Activated CD4-positive, alpha-beta memory T cell treated with anti-CD3 and anti-CD28 coated beads, Interleukin-2, amount 10 ng/mL, durations not matched to agents 7 days and 5 days (primary cell): ENCODE data around the gene ETNK1. TPM values are rescaled to one million over a fixed set of nuclear protein-coding genes. Genes with fewer than 3 reads are reported as not detected.
"Not testable (repeated sequence)": the region's sequence is repeated elsewhere in the genome, so short reads cannot be mapped to it uniquely, and the experiment has no call there.

Experiments used
- CTCF ChIA-PET: fragments of 350-600 bp; sonication (Branson Sonifier 250); formaldehyde crosslinking; loops from one replicate; lab custom pipeline; 2021; ENCODE audit warnings: antibody characterized with exemption, inconsistent platforms; lab: Charles Lee
- POLR2A ChIA-PET: fragments of 350-600 bp; sonication (Branson Sonifier 250); formaldehyde crosslinking; loops from one replicate; lab custom pipeline; 2021; ENCODE audit warnings: antibody characterized with exemption; lab: Charles Lee
- DNase-seq: peaks from one replicate; pipeline ENCODE4 v3.0.0-alpha.2; 2020
- H3K27ac Mint-ChIP-seq: one replicate; pipeline ENCODE4 v1.8.0; 2021; ENCODE audit warnings: mild to moderate bottlenecking, mixed read lengths
- H3K27me3 Mint-ChIP-seq: one replicate; pipeline ENCODE4 v1.8.0; 2021; ENCODE audit warnings: mixed read lengths
- H3K36me3 Mint-ChIP-seq: one replicate; pipeline ENCODE4 v1.8.0; 2021; ENCODE audit warnings: low read depth, mixed read lengths
- H3K4me1 Mint-ChIP-seq: one replicate; pipeline ENCODE4 v1.8.0; 2021; ENCODE audit warnings: mixed read lengths
- H3K4me3 Mint-ChIP-seq: one replicate; pipeline ENCODE4 v1.8.0; 2021; ENCODE audit warnings: mild to moderate bottlenecking, mixed read lengths
- H3K9me3 Mint-ChIP-seq: one replicate; pipeline ENCODE4 v1.8.0; 2021; ENCODE audit warnings: mixed read lengths
- total RNA-seq, 2 experiments: library from RNA; stranded (reverse); gene quantifications; one replicate each; pipeline ENCODE4 v1.2.3, GENCODE V29; 2021

ETNK1 gene, protein sequence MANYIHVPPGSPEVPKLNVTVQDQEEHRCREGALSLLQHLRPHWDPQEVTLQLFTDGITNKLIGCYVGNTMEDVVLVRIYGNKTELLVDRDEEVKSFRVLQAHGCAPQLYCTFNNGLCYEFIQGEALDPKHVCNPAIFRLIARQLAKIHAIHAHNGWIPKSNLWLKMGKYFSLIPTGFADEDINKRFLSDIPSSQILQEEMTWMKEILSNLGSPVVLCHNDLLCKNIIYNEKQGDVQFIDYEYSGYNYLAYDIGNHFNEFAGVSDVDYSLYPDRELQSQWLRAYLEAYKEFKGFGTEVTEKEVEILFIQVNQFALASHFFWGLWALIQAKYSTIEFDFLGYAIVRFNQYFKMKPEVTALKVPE
- total RNA-seq = 10 to 100 TPM; 72.0 to 84.9 TPM

- Mint-ChIP-seq H3K9me3 (no peaks in the 10 kb centered on the region), H3K4me1 (peaks cover 31% of the 10 kb centered on the region), H3K4me3 (peak within 1 kb of the TSS; percentile 100), H3K27ac (peak within 1 kb of the TSS; percentile 92), H3K36me3 (peaks cover 24% of the 10 kb centered on the region), H3K27me3 (peaks cover 9% of the 10 kb centered on the region)
- ChIA-PET POLR2A (interaction anchor here (0.7 to 7.0 kb wide), 10 partner anchors 13 to 290 kb away, joined by 3 to 72 read pairs (median 3); partner anchors contain the start of gene C2CD5), CTCF (interaction anchor here (0.8 to 1.7 kb wide), 6 partner anchors 9 to 290 kb away, joined by 3 to 8 read pairs (median 4); partner anchors contain the start of gene C2CD5)
- DNase-seq = peak; percentile 89
Measured at GRCh38 chr12:22624870-22625761, at the start of gene ETNK1. Gene ETNK1 (plus strand): TSS chr12:22625171. CDS start chr12:22625431, 260 bp downstream.

- H3K9me3 Mint-ChIP-seq = no peaks in the 10 kb centered on the region
- no peak overlapping the region for H3K27ac Mint-ChIP-seq
- H3K4me3 Mint-ChIP-seq = no peak overlapping the region
- no peaks in the 10 kb centered on the region for H3K36me3 Mint-ChIP-seq
- DNase-seq = no peak
- ChIA-PET CTCF (interaction anchor here (1.1 kb wide), 1 partner anchor 9 kb away, joined by 5 read pairs; no protein-coding TSS in a partner anchor), POLR2A (no interaction called here)
- no peaks in the 10 kb centered on the region for H3K4me1 Mint-ChIP-seq
- H3K27me3 Mint-ChIP-seq = no peaks in the 10 kb centered on the region
Measured at GRCh38 chr12:22576065-22576464, 48.9 kb upstream of the ETNK1 start.

- H3K27me3 Mint-ChIP-seq = no peaks in the 10 kb centered on the region
- H3K27ac Mint-ChIP-seq = no peak overlapping the region
- POLR2A ChIA-PET = no interaction called here
- no peak overlapping the region for H3K4me3 Mint-ChIP-seq
- no peaks in the 10 kb centered on the region for H3K9me3 Mint-ChIP-seq
- no peaks in the 10 kb centered on the region for H3K36me3 Mint-ChIP-seq
- no peak for DNase-seq
- H3K4me1 Mint-ChIP-seq = no peaks in the 10 kb centered on the region
- CTCF ChIA-PET = interaction anchor here (1.1 kb wide), 1 partner anchor 8 kb away, joined by 5 read pairs; no protein-coding TSS in a partner anchor
Measured at GRCh38 chr12:22576473-22576872, 48.5 kb upstream of the ETNK1 start.

- no peaks in the 10 kb centered on the region for H3K36me3 Mint-ChIP-seq
- ChIA-PET CTCF (no interaction called here), POLR2A (no interaction called here)
Measured at GRCh38 chr12:22577667-22578066, 47.3 kb upstream of the ETNK1 start.

DNA sequence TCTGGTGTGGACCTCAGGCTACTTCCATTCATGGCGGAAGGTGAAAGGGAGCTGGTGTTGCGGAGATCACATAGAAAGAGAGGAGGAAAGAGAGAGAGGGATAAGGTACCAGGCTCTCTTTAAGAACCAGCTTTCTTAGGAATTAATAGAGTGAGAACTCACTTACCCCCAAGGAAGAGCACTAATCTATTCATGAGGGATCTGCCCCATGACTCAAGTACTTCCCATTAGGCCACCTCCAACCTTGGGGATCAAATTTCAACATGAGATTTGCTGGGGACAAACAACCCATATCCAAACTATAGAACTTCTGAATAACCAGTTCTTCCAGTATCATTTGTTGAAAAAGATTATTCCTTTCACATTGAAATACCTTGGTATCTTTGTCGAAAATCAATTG lies 46.6 kb upstream of the ETNK1 start:
- ChIA-PET CTCF (no interaction called here), POLR2A (no interaction called here)
- Mint-ChIP-seq H3K9me3 (no peaks in the 10 kb centered on the region), H3K4me1 (no peaks in the 10 kb centered on the region), H3K4me3 (no peak overlapping the region), H3K27ac (no peak overlapping the region), H3K27me3 (no peaks in the 10 kb centered on the region), H3K36me3 (no peaks in the 10 kb centered on the region)
- DNase-seq = no peak

More at GRCh38 chr12:22577667-22578066, 47.3 kb upstream of the ETNK1 start:
- DNase-seq = no peak
- Mint-ChIP-seq H3K27me3 (no peaks in the 10 kb centered on the region), H3K4me1 (no peaks in the 10 kb centered on the region), H3K4me3 (no peak overlapping the region), H3K9me3 (no peaks in the 10 kb centered on the region), H3K27ac (no peak overlapping the region)

DNA sequence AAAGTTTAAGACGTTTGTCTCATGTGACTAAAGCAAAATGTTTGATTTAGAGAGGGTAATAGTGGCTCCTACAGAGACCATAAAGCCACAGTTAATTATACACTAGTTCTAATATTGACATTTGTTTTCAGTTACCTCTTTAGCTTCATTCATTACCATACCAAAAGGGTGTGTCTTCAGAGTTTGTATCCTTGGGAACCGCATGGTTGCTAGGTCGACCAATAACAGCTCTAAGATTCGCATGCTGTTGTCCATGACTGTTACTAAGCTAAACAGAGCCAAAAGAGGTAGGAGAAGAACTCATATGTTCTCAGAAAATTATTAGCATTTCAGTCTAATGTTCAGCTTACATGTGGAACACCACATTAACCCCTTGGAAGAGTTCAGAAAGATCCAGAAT lies 36.2 kb upstream of the ETNK1 start:
- H3K4me3 Mint-ChIP-seq = no peak overlapping the region
- H3K27me3 Mint-ChIP-seq = peaks cover 4% of the 10 kb centered on the region
- H3K36me3 Mint-ChIP-seq = no peaks in the 10 kb centered on the region
- no peak overlapping the region for H3K27ac Mint-ChIP-seq
- ChIA-PET CTCF (interaction anchor here (0.7 kb wide), 1 partner anchor 55 kb away, joined by 4 read pairs; no protein-coding TSS in a partner anchor), POLR2A (no interaction called here)
- no peaks in the 10 kb centered on the region for H3K9me3 Mint-ChIP-seq
- DNase-seq = no peak
- H3K4me1 Mint-ChIP-seq = no peaks in the 10 kb centered on the region

DNA sequence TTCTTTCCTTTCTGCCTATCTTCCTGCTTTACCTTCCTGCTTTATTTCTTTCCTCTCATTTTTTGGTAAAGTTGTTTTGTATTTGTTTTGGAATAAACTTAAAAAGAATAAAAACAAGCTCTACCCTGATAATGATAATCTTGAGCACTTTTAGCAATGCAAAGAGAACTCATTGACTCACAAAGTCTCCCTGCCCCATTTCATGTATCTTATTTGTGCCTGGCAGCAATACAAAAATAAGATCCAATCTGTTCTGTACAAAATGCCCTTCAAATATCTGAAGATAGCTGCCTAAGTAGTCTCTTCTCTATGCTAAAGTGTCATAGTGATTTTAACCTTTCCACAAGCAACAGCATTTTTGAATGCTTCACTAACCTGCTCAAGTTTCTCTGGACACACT lies 31.1 kb upstream of the ETNK1 start:
- no peak for DNase-seq
- ChIA-PET CTCF (no interaction called here), POLR2A (interaction anchor here (1.1 kb wide), 1 partner anchor 49 kb away, joined by 4 read pairs; no protein-coding TSS in a partner anchor)
- peaks cover 15% of the 10 kb centered on the region for H3K4me1 Mint-ChIP-seq
- no peaks in the 10 kb centered on the region for H3K36me3 Mint-ChIP-seq
- H3K4me3 Mint-ChIP-seq = no peak overlapping the region
- H3K9me3 Mint-ChIP-seq = no peaks in the 10 kb centered on the region
- H3K27ac Mint-ChIP-seq = no peak overlapping the region
- no peaks in the 10 kb centered on the region for H3K27me3 Mint-ChIP-seq

DNA sequence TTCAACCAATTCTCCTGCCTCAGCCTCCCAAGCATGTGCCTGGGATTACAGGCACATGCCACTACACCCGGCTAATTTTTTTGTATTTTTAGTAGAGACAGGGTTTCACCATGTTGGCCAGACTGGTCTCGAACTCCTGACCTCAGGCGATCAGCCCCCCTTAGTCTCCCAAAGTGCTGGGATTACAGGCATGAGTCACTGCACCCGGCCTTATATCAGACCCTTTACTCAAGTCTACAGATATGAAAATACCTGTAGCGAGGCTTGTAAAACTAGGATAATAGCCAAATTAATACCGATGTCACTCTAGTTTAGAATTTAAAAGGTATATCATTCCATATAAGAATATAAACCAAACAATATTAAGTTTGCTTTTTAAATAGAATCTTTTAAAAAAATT lies 27.4 kb upstream of the ETNK1 start:
- peaks cover 15% of the 10 kb centered on the region for H3K4me1 Mint-ChIP-seq
- CTCF ChIA-PET, H3K27ac Mint-ChIP-seq: not testable (repeated sequence)

DNA sequence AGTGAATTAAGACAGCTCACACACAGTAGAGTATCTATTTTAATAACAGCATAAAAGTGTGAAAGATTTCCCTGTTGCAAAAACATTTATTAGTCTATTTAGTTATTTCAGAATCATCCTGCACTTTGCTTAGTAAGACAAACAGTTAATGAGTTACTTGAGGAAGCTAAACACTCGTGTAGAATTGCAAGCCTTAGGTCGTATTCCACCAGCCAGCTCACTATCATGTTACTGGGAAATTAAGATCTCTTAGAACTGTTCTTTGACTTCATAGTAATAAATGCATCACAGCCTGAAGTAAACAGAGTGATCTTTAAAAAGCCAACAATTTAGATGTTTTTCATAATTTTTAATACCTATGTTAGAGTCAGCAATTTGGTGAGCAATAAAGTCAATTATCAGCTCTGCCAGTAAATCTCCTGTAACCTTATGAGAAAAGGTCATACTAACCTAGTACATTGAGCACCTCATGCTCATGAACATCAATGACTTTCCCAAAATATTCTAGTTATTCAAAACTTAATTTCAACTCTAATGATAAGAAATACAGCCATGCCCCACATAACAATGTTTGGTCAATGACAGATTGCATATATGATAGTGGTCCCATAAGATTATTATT lies 26.7 kb upstream of the ETNK1 start:
- no peaks in the 10 kb centered on the region for H3K36me3 Mint-ChIP-seq
- H3K9me3 Mint-ChIP-seq = no peaks in the 10 kb centered on the region
- H3K4me1 Mint-ChIP-seq = peaks cover 15% of the 10 kb centered on the region
- DNase-seq = no peak
- H3K4me3 Mint-ChIP-seq = no peak overlapping the region
- no peak overlapping the region for H3K27ac Mint-ChIP-seq
- CTCF ChIA-PET = interaction anchor here (0.5 kb wide), 1 partner anchor 918 kb away, joined by 3 read pairs; no protein-coding TSS in a partner anchor
- no peaks in the 10 kb centered on the region for H3K27me3 Mint-ChIP-seq
- POLR2A ChIA-PET = no interaction called here

More for the DNA sequence above, 27.4 kb upstream of the ETNK1 start:
- H3K27me3 Mint-ChIP-seq, POLR2A ChIA-PET, H3K4me3 Mint-ChIP-seq, DNase-seq, H3K9me3 Mint-ChIP-seq, H3K36me3 Mint-ChIP-seq: not testable (repeated sequence)

- H3K9me3 Mint-ChIP-seq = no peaks in the 10 kb centered on the region
- CTCF ChIA-PET = interaction anchor here (0.5 kb wide), 1 partner anchor 918 kb away, joined by 3 read pairs; no protein-coding TSS in a partner anchor
- no peaks in the 10 kb centered on the region for H3K27me3 Mint-ChIP-seq
- no peak overlapping the region for H3K4me3 Mint-ChIP-seq
- no peak for DNase-seq
- no peaks in the 10 kb centered on the region for H3K36me3 Mint-ChIP-seq
- H3K27ac Mint-ChIP-seq = no peak overlapping the region
- H3K4me1 Mint-ChIP-seq = peaks cover 15% of the 10 kb centered on the region
- POLR2A ChIA-PET = no interaction called here
Measured at GRCh38 chr12:22598763-22599161, 26.2 kb upstream of the ETNK1 start.

DNA sequence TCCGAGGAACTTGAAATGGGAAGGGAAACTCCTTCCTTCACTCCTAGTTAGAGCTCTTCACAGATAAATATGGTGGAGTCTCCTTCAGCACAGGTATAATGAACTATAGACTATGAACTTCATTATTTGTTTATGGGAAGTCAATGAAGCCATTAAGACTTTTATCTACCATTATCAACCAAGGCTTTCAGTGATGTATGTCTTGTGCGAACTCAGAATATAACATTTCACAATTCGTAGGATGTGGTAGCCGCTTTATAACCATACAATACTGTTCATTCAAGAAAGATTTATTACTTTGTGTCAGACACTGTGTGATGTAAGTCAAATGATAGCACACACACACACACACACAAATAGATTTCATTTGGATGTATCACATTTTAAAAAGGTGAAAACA lies 24.8 kb upstream of the ETNK1 start:
- POLR2A ChIA-PET = no interaction called here
- H3K9me3 Mint-ChIP-seq = no peaks in the 10 kb centered on the region
- DNase-seq = no peak

GRCh38 chr12:22609501-22609900 lies 15.5 kb upstream of the ETNK1 start:
- peaks cover 4% of the 10 kb centered on the region for H3K36me3 Mint-ChIP-seq
- H3K27ac Mint-ChIP-seq = no peak overlapping the region
- no peak for DNase-seq
- peaks cover 4% of the 10 kb centered on the region for H3K27me3 Mint-ChIP-seq
- CTCF ChIA-PET = no interaction called here
- no peak overlapping the region for H3K4me3 Mint-ChIP-seq
- no peaks in the 10 kb centered on the region for H3K4me1 Mint-ChIP-seq
- H3K9me3 Mint-ChIP-seq = peaks cover 13% of the 10 kb centered on the region
- POLR2A ChIA-PET = no interaction called here

More for the DNA sequence above, 24.8 kb upstream of the ETNK1 start:
- H3K4me1 Mint-ChIP-seq = peaks cover 15% of the 10 kb centered on the region
- CTCF ChIA-PET = no interaction called here
- no peak overlapping the region for H3K4me3 Mint-ChIP-seq
- H3K27me3 Mint-ChIP-seq = no peaks in the 10 kb centered on the region
- no peak overlapping the region for H3K27ac Mint-ChIP-seq
- H3K36me3 Mint-ChIP-seq = no peaks in the 10 kb centered on the region
